GM12891 (cell line): Measurements from ENCODE around the gene KLHL18.

ENCODE experiments used
- POLR2A ChIP-seq: IDR thresholded peaks from 2 replicates; pipeline ENCODE4 v1.6.1; 2011; ENCODE audit warnings: low read depth, low read length, control low read depth
- POLR2AphosphoS5 ChIP-seq: IDR thresholded peaks from 2 replicates; pipeline ENCODE4 v1.6.1; 2011; ENCODE audit warnings: low read depth, low read length, control low read depth
- TAF1 ChIP-seq: IDR thresholded peaks from 2 replicates; pipeline ENCODE4 v1.6.1; 2011; ENCODE audit warnings: low read depth, low read length, control low read depth

GRCh38 chr3:47355010-47355409 is 72.3 kb downstream of the KLHL18 start:
- TF ChIP-seq POLR2A, result no peak
- TF ChIP-seq POLR2AphosphoS5, result no peak
- no peak for TF ChIP-seq TAF1
